PFSK-1 (cell line): ENCODE data around the gene MAFF.

ENCODE experiments used
- FOXP2 ChIP-seq: optimal IDR thresholded peaks from 2 replicates; pipeline ENCODE3; 2011; ENCODE audit warnings: borderline replicate concordance, control low read depth, inconsistent platforms; ENCODE audit not compliant: insufficient read depth; ENCODE audit errors: extremely low read length, extremely low read depth
- POLR2AphosphoS5 ChIP-seq: IDR thresholded peaks from 2 replicates; pipeline ENCODE4 v1.6.1; 2012; ENCODE audit warnings: low read depth, mild to moderate bottlenecking, control low read depth, low read length, moderate library complexity
- REST ChIP-seq, 2 experiments: IDR thresholded peaks; 2 replicates each; pipeline versions ENCODE4 v1.6.1 to v1.8.0; 2011 to 2012; ENCODE audit warnings: low read depth in 2 of 2, low read length in 2 of 2, control low read depth in 1 of 2, inconsistent platforms in 1 of 2, mild to moderate bottlenecking in 1 of 2, moderate library complexity in 1 of 2; ENCODE audit not compliant: insufficient read depth in 1 of 2
- SIN3A ChIP-seq: IDR thresholded peaks from 2 replicates; pipeline ENCODE4 v1.6.1; 2012; ENCODE audit warnings: mild to moderate bottlenecking, low read length, moderate library complexity, borderline replicate concordance; ENCODE audit not compliant: insufficient read depth
- TAF1 ChIP-seq: IDR thresholded peaks from 2 replicates; pipeline ENCODE4 v1.6.1; 2012; ENCODE audit warnings: low read length, control low read depth, borderline replicate concordance; ENCODE audit not compliant: insufficient read depth

MAFF gene

GRCh38 chr22:38219632-38220031 is 17.8 kb downstream of the MAFF start:
- no peak; the same call in 1 of the 2 replicates for TF ChIP-seq POLR2AphosphoS5
- TF ChIP-seq REST (IDR thresholded peaks at IDR 0.05; ENCODE audit: insufficient read depth in 1 of 2, low read depth in 2 of 2, low read length in 2 of 2), result no peak
- TF ChIP-seq SIN3A, result no peak
- TF ChIP-seq FOXP2, result no peak
- no peak for TF ChIP-seq TAF1

GRCh38 chr22:38220163-38220562 is 18.4 kb downstream of the MAFF start:
- no peak for TF ChIP-seq TAF1
- TF ChIP-seq REST (IDR thresholded peaks at IDR 0.05; ENCODE audit: insufficient read depth in 1 of 2, low read depth in 2 of 2, low read length in 2 of 2), result no peak
- TF ChIP-seq POLR2AphosphoS5, result no peak
- TF ChIP-seq SIN3A, result no peak
- TF ChIP-seq FOXP2, result no peak

DNA sequence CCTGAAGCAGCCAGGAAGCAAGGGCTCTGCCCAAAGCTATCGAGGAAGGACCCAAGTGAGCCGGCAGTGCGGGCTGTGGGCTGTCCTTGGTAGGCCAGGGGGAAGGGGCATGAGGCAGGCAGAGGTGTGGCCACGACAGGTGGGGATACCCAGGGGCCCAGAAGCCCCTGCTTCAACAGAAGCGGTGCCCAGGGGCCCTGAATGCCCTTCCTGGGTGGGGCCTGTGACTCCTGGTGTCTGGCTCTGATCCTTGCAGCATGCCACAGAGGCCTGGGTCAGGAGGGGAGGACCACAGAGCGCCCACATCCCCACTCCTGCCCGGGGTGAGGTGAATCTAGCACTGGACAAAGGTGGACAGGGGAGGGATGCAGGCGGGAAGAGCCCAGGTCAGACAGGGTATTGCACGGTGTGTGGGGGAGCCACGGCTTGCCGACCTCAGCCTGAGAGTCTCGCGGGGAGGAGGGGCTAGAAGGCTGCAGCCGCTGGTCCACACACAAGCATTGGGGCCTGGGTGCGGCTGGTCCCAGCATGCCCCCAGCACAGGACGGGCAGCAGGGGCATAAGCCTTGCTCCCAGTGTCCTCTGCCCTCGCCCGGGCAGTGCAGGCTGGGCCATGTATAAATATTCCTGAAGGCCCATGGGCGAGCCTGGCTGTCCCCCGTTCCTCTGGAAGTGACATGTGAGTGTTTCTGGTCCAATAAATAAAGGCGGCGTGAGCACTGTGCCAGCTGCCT is 19.0 kb downstream of the MAFF start:
- TF ChIP-seq TAF1 (no peak), FOXP2 (no peak), POLR2AphosphoS5 (no peak), REST (IDR thresholded peaks at IDR 0.05; ENCODE audit: insufficient read depth in 1 of 2, low read depth in 2 of 2, low read length in 2 of 2) (no peak), SIN3A (no peak)

GRCh38 chr22:38221407-38221806 is 19.6 kb downstream of the MAFF start:
- TF ChIP-seq FOXP2 (no peak), SIN3A (no peak), REST (IDR thresholded peaks at IDR 0.05; ENCODE audit: insufficient read depth in 1 of 2, low read depth in 2 of 2, low read length in 2 of 2) (no peak), TAF1 (no peak), POLR2AphosphoS5 (no peak)
